Suprapubic skin (tissue), 4 donors: ENCODE results near the gene TIGD6.

Experiments used
- CTCF ChIP-seq, 2 donors: fragments of 200-600 bp in 1 of 2; fragments of 450-650 bp in 1 of 2; sonication (generic) in 1 of 2; IDR thresholded peaks; one replicate each; pipeline ENCODE4 v1.5.1; 2016 to 2019; ENCODE audit warnings: antibody characterized with exemption in 2 of 2, mild to moderate bottlenecking in 1 of 2, moderate library complexity in 1 of 2
- POLR2A ChIP-seq, 2 donors: fragments of 450-650 bp; IDR thresholded peaks; one replicate each; pipeline ENCODE4 v1.6.1; 2017; ENCODE audit warnings: antibody characterized with exemption in 2 of 2, mild to moderate bottlenecking in 2 of 2, moderate library complexity in 2 of 2
- POLR2AphosphoS5 ChIP-seq, 3 donors: sonication (generic); formaldehyde crosslinking; IDR thresholded peaks; one replicate each; pipeline ENCODE4 v1.6.1; 2017; ENCODE audit warnings: antibody characterized with exemption in 3 of 3

DNA sequence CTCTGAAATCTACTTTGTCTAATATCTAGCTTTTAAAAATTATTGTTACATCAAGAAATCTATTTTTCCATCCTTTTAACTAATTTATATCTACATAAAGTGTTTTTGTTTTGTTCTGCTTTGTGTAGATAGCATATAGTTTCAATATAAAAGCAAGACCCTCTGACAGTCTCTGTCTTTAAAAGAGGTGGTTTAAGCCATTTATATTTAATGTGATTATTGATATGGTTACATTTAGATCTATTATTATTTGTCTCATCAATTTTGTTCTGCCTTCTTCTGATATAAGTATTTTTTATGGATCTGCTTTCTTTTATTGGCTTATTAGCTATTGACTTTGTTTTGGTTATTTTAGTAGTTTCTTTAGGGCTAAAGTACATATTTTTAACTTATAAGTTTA is 16.1 kb upstream of the TIGD6 start:
- TF ChIP-seq CTCF (IDR thresholded peaks at IDR 0.05) = no peak
- no peak for TF ChIP-seq POLR2A (IDR thresholded peaks at IDR 0.05)
- TF ChIP-seq POLR2AphosphoS5 (IDR thresholded peaks at IDR 0.05) = no peak
